GM18907 (cell line): Measurements from ENCODE around the gene MINK1.
"Not testable (repeated sequence)": the region's sequence is repeated elsewhere in the genome, so short reads cannot be mapped to it uniquely, and the experiment has no call there.

Experiments
- ATAC-seq: cut with Tn5 transposase; IDR thresholded peaks from one replicate; pipeline ENCODE4 v1.9.1; 2021; ENCODE audit warnings: mild to moderate bottlenecking, moderate library complexity; ENCODE audit not compliant: unreplicated experiment

MINK1 gene

GRCh38 chr17:4845118-4845517, 12.0 kb downstream of the MINK1 start:
- ATAC-seq, result no peak

GRCh38 chr17:4846635-4847390, 13.7 kb downstream of the MINK1 start:
- no peak for ATAC-seq

GRCh38 chr17:4849011-4849536, 15.9 kb downstream of the MINK1 start:
- no peak for ATAC-seq

DNA sequence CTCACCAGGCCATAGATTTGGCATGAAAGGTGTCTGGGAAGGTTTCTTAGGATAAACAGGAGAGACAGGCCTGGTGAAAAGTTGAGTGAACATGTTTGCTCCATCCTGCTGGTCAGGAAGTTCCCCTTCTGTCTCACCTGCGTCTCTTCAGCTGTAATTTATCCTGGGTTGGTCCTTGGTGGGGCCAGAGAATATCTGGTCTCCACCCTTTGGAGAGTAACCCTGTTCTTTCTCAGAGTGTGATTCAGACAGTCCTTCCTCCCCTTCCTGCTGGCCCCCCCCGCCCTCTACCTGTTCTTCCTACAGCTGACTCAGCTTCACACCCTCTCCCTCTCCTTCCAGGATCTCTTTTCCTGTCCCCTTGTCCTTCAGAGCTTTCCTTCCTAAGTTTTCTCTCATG, 17.1 kb downstream of the MINK1 start:
- ATAC-seq, result no peak

GRCh38 chr17:4851084-4851483, 17.9 kb downstream of the MINK1 start:
- ATAC-seq, result no peak

GRCh38 chr17:4852567-4853207, 19.5 kb downstream of the MINK1 start:
- ATAC-seq, result no peak

- no peak for ATAC-seq
Observed at GRCh38 chr17:4853208-4853671, 20.1 kb downstream of the MINK1 start.

DNA sequence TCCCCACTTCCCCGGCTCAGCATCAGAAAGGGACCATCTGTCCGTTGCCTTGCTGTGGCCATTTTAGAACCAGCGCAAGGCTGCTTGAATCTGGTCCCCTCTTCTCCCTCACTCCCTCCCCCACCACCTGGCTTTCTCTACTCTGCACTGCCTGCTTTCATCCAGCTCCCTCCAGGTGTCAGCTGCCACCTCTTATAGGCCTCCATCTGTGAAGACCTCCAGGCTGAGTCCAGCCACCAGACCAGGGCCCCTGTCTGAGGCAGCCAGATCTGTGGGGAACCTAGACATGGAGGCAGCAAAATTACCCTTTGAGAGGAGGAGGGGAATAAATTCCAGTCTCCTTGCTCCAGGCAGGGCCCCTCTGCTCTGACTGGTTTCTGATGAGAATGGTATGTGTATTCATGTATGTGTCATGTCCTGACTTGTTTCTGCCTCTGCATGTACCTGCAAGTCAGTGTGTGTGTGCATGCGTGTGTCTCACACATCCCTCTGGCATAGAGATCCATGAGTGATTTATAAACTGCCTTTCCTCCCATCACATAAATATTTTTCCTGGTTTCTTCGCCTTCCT, 21.1 kb downstream of the MINK1 start:
- no peak for ATAC-seq

GRCh38 chr17:4856271-4856936, 23.3 kb downstream of the MINK1 start:
- ATAC-seq, result no peak

- no peak for ATAC-seq
Observed at GRCh38 chr17:4856937-4857314, 23.8 kb downstream of the MINK1 start.

GRCh38 chr17:4857347-4857746, 24.2 kb downstream of the MINK1 start:
- ATAC-seq, result not testable (repeated sequence)

DNA sequence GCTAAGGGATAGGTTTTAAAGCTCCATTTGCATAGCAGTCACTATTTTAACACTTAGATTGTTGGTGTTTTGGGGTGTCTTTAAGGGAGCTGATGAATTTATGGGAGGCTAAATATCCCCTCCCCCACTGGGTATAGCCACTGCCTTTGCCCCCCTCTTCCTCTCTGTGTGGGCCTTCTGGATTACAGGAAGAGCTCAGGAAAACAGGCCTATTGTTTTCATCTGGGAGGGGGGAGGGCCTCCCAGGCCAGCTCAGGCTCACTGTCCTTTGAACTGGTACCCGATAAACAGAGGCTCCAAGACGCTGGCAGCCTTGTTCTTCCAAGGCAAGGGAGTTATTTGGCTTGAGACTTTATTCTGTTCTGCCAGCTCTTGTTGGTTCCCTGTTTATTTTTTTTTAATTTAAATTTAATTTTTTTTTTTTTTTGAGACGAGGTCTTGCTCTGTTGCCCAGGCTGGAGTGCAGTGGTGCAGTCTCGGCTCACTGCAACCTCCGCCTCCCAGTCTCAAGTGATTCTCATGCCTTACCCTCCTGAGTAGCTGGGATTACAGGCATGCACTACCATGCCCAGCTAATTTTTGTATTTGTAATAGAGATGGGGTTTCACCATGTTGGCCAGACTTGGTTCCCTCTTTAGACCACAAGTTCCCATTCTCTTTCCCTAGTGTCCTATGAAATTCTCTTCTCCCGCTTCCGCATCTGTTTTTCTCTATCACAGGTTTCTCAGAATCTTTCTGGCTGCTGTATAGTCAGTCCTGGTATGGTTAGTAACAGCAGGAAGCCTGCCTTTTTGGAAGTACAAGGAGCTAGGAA, 25.1 kb downstream of the MINK1 start:
- ATAC-seq, result no peak

- ATAC-seq, result no peak
Observed at GRCh38 chr17:4858882-4859260, 25.7 kb downstream of the MINK1 start.

GRCh38 chr17:4859816-4860625, 26.9 kb downstream of the MINK1 start:
- no peak for ATAC-seq

GRCh38 chr17:4860651-4861050, 27.5 kb downstream of the MINK1 start:
- ATAC-seq, result no peak

DNA sequence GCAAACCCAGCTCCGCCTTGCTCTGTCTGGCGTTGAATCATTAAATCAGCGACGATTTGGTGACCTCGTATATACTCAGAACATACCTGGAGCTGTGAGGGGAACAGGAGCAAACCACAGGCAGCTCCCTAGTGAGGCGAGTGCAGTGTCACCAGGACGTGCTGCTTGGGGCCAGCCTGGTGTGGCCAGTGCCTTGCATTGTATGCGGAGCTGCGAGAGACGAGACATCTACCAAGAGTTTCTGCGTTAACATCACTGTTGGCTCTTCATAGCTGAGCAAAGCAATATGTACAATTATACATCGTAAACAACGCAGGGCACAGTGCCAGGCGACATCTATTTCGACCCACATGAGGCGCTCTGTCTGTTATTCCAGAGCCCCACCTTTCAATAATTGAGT, 27.9 kb downstream of the MINK1 start:
- no peak for ATAC-seq

DNA sequence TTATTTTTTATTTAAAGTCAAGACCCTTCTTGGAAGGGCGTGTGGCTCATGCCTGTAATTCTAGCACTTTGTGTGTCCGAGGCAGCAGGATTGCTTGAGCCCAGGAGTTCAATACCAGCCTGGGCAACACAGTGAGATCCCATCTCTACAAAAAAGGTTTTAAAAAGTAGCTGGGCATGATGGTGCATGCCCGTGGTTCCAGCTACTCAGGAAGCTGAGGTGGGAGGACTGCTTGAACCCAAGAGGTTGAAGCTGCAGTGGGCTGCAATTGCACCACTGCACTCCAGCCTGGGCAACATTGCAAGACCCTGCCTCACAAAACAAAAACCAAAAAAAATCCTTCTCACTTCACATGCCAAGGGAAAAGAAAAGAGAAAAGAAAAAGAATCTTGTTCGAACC, 29.6 kb downstream of the MINK1 start:
- no peak for ATAC-seq

DNA sequence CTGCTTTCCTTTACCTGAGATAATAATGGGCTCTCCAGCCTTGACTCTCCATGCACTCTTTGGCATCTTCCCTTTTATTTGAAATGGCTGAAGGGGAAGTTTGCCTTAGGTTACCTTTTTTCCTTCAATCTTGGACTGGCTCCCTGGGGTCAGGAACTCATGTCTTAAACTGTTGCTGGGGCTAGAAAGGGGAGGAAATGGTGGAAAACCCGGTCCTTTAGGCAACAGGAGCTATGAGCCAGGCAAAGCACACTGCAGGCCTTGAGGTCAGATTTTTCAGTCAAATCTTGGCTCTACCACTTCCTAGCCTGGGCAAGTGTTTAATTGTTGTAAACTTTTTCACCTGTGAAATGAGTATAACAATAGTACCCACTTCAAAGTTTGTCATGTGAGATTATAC, 30.2 kb downstream of the MINK1 start:
- no peak for ATAC-seq

- not testable (repeated sequence) for ATAC-seq
Observed at GRCh38 chr17:4867535-4867934, 34.4 kb downstream of the MINK1 start.
